Natural killer cell (primary cell): ENCODE results near the gene MAP4K2. TPM values are rescaled to one million over a fixed set of nuclear protein-coding genes. Genes with fewer than 3 reads are reported as not detected.

Experiments
- ATAC-seq, 3 donors: fragments of 150-1000 bp in 2 of 3; fragments of 200-7000 bp in 1 of 3; cut with Tn5 transposase; 1 replicate in 1 of 3; 2 replicates in 2 of 3; pipeline ENCODE4 v1.10.0; 2021; ENCODE audit warnings: mild to moderate bottlenecking in 2 of 3, moderate library complexity in 2 of 3
- DNase-seq, 2 donors: peaks; one replicate each; pipeline versions ENCODE4 v3.0.0 to v3.0.0-alpha.2; 2013 to 2021; ENCODE audit warnings: mixed read lengths in 1 of 2
- H3K27ac ChIP-seq: one replicate; pipeline ENCODE4 v1.5.1; 2013; ENCODE audit warnings: mild to moderate bottlenecking, low read length
- H3K27me3 ChIP-seq: one replicate; pipeline ENCODE4 v1.6.1; 2013; ENCODE audit warnings: low read length; ENCODE audit not compliant: control insufficient read depth, insufficient read depth
- H3K36me3 ChIP-seq: one replicate; pipeline ENCODE4 v1.6.1; 2013; ENCODE audit warnings: low read length; ENCODE audit not compliant: control insufficient read depth, insufficient read depth
- H3K4me1 ChIP-seq: one replicate; pipeline ENCODE4 v1.6.1; 2013; ENCODE audit warnings: low read length; ENCODE audit not compliant: control insufficient read depth, insufficient read depth
- H3K4me3 ChIP-seq: one replicate; pipeline ENCODE4 v1.5.1; 2013; ENCODE audit warnings: low read length
- H3K9me3 ChIP-seq: one replicate; pipeline ENCODE4 v1.6.1; 2013; ENCODE audit warnings: low read length; ENCODE audit not compliant: control insufficient read depth, insufficient read depth
- H3K27ac Mint-ChIP-seq, 2 donors: one replicate each; pipeline ENCODE4 v1.8.0; 2022; ENCODE audit warnings: mild to moderate bottlenecking in 2 of 2, mixed read lengths in 2 of 2, moderate library complexity in 1 of 2
- H3K27me3 Mint-ChIP-seq, 2 donors: one replicate each; pipeline ENCODE4 v1.8.0; 2022; ENCODE audit warnings: low read depth in 2 of 2, mixed read lengths in 2 of 2
- H3K36me3 Mint-ChIP-seq: one replicate; pipeline ENCODE4 v1.8.0; 2022; ENCODE audit warnings: mixed read lengths
- H3K4me1 Mint-ChIP-seq, 2 donors: one replicate each; pipeline ENCODE4 v1.8.0; 2022; ENCODE audit warnings: mixed read lengths in 2 of 2
- H3K4me3 Mint-ChIP-seq: one replicate; pipeline ENCODE4 v1.8.0; 2022; ENCODE audit warnings: mild to moderate bottlenecking, moderate library complexity, mixed read lengths
- H3K9me3 Mint-ChIP-seq, 2 donors: one replicate each; pipeline ENCODE4 v1.8.0; 2022; ENCODE audit warnings: mixed read lengths in 2 of 2
- CTCF ChIP-seq: fragments of 200-600 bp; IDR thresholded peaks from one replicate; pipeline ENCODE4 v1.8.0; 2022; ENCODE audit warnings: antibody characterized with exemption
- whole genome bisulfite sequencing: methylation state at CpG from one replicate; pipeline ENCODE4 v1.1.7; 2013; ENCODE audit warnings: missing lambda C conversion rate; ENCODE audit not compliant: insufficient coverage; 5-methylcytosine and 5-hydroxymethylcytosine counted together
- intact Hi-C: fragments of 100-400 bp; cut with micrococcal nuclease; formaldehyde crosslinking; loops from one replicate; pipeline ENCODE4 v1.14.2; 2022
- total RNA-seq, 4 donors: library from RNA; stranded (reverse); fragments of 120-200 nt in 1 of 4; gene quantifications; one replicate each; pipeline versions ENCODE4 v1.2.3 to v1.2.4, GENCODE V29; 2013 to 2022

MAP4K2 gene
- total RNA-seq, 3 donors from 2014 or later (not counting 1 experiment from before 2014, with no cell fraction given), result 38.3 to 40.6 (median 38.7) TPM

- 97% methylated on average over 10 of the region's 10 CpGs for WGBS
These were observed 8.5 kb downstream of the MAP4K2 start for GRCh38 chr11:64794526-64794925.

GRCh38 chr11:64793271-64794160, 9.5 kb downstream of the MAP4K2 start:
- TF ChIP-seq CTCF, result no peak
- intact Hi-C loops, result no loop called here
- no peaks in the 10 kb centered on the region for H3K27me3 ChIP-seq
- peaks cover 6 to 10% of the 10 kb centered on the region in 2 donors for H3K4me1 Mint-ChIP-seq
- peak overlapping the region in 1 of 2 donors; percentile 31 for H3K27ac Mint-ChIP-seq
- no peaks in the 10 kb centered on the region for H3K27me3 Mint-ChIP-seq
- no peaks in the 10 kb centered on the region for H3K36me3 Mint-ChIP-seq
- H3K4me3 Mint-ChIP-seq, result no peak overlapping the region
- ATAC-seq (no peak), DNase-seq (no peak)
- no peaks in the 10 kb centered on the region for H3K4me1 ChIP-seq
- no peaks in the 10 kb centered on the region for H3K9me3 Mint-ChIP-seq
- WGBS, result 61% methylated on average over 11 of the region's 11 CpGs
- H3K27ac ChIP-seq, result no peak overlapping the region
- H3K9me3 ChIP-seq, result no peaks in the 10 kb centered on the region
- H3K4me3 ChIP-seq, result no peak overlapping the region
- H3K36me3 ChIP-seq, result peaks cover 34% of the 10 kb centered on the region

More at GRCh38 chr11:64794526-64794925, 8.5 kb downstream of the MAP4K2 start:
- no peak overlapping the region for H3K27ac ChIP-seq
- peaks cover 6 to 10% of the 10 kb centered on the region in 2 donors for H3K4me1 Mint-ChIP-seq
- intact Hi-C loops, result no loop called here
- H3K36me3 ChIP-seq, result peaks cover 28% of the 10 kb centered on the region
- no peaks in the 10 kb centered on the region for H3K4me1 ChIP-seq
- no peak overlapping the region for H3K4me3 ChIP-seq
- H3K27me3 ChIP-seq, result no peaks in the 10 kb centered on the region
- no peak for TF ChIP-seq CTCF
- H3K4me3 Mint-ChIP-seq, result no peak overlapping the region
- H3K36me3 Mint-ChIP-seq, result no peaks in the 10 kb centered on the region
- ATAC-seq (no peak), DNase-seq (no peak)
- H3K27ac Mint-ChIP-seq, result peak overlapping the region in 1 of 2 donors; percentile 31
- no peaks in the 10 kb centered on the region for H3K9me3 Mint-ChIP-seq
- no peaks in the 10 kb centered on the region for H3K27me3 Mint-ChIP-seq
- no peaks in the 10 kb centered on the region for H3K9me3 ChIP-seq

GRCh38 chr11:64792482-64792881, 10.5 kb downstream of the MAP4K2 start:
- Mint-ChIP-seq H3K27me3 (no peaks in the 10 kb centered on the region), H3K9me3 (no peaks in the 10 kb centered on the region), H3K27ac (no peak overlapping the region), H3K36me3 (no peaks in the 10 kb centered on the region), H3K4me1 (peaks cover 6 to 10% of the 10 kb centered on the region in 2 donors), H3K4me3 (no peak overlapping the region)
- no peak overlapping the region for H3K4me3 ChIP-seq
- peaks cover 34% of the 10 kb centered on the region for H3K36me3 ChIP-seq
- H3K4me1 ChIP-seq, result no peaks in the 10 kb centered on the region
- no peak overlapping the region for H3K27ac ChIP-seq
- H3K9me3 ChIP-seq, result no peaks in the 10 kb centered on the region
- WGBS, result 95% methylated on average over 2 of the region's 4 CpGs
- H3K27me3 ChIP-seq, result no peaks in the 10 kb centered on the region
- DNase-seq (no peak), ATAC-seq (no peak)
- TF ChIP-seq CTCF, result no peak
- intact Hi-C loops, result no loop called here
